LNCAP (cell line): ENCODE measurements around the gene TSSK3.

Source experiments
- TF ChIP-seq, protein P1 (sequence below): fragments of 450-650 bp; IDR thresholded peaks from 2 replicates; pipeline ENCODE4 v1.5.1; 2017; ENCODE audit warnings: mild to moderate bottlenecking

Gene TSSK3

DNA sequence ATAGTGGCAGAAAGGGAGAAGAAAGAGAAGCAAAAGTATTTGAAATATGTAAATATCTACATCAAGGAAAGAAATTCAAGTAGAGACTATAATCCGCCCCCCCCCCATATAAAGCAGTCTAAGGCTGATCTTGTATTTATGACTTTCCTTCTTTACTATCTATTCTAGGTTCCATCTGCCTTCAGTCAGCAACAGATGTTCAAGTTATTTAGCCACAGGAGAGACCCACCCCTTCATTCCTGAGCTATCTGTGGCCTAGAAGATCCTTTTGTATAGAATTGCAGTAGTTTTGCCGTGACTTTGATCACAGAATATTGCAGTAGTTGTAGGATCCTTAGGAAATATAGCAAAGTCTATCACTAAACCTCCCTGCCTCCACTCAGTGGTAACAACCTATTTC lies 42.6 kb downstream of the TSSK3 start:
- TF ChIP-seq, protein P1, sequence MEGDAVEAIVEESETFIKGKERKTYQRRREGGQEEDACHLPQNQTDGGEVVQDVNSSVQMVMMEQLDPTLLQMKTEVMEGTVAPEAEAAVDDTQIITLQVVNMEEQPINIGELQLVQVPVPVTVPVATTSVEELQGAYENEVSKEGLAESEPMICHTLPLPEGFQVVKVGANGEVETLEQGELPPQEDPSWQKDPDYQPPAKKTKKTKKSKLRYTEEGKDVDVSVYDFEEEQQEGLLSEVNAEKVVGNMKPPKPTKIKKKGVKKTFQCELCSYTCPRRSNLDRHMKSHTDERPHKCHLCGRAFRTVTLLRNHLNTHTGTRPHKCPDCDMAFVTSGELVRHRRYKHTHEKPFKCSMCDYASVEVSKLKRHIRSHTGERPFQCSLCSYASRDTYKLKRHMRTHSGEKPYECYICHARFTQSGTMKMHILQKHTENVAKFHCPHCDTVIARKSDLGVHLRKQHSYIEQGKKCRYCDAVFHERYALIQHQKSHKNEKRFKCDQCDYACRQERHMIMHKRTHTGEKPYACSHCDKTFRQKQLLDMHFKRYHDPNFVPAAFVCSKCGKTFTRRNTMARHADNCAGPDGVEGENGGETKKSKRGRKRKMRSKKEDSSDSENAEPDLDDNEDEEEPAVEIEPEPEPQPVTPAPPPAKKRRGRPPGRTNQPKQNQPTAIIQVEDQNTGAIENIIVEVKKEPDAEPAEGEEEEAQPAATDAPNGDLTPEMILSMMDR: no peak

DNA sequence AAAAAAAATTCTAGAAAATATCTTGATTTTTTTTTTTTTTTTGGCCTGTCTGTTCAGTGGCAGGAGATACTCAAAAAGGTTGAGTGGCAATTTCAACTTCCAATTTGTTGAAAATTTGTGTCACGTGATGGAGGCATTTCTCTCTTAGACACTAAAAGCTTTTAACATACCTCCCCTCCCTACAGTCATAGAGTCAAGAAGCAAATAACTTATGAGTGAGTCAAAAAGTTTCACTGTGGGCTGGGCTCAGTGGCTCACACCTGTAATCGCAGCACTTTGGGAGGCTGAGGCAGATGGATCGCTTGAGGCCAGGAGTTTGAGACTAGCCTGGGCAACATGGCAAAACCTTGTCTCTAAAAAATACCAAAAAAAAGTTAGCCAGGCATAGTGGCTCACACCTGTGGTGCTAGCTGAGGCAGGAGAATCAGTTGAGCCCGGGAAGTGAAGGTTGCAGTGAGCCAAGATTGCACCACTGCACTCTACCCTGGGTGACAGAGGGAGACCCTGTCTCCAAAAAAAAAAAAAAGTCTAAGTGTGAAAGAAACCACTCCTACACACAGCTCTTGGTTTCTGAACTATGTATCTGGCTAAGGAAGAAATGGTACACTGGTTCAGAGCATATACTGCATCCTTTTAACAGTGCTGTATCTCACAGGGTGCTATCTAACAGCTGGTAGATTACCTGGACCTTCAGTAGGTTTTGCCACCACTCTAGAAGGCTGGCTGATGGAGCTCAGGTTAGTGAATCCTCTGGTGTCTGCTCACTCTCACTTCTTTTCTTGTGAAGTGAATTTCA lies 43.5 kb downstream of the TSSK3 start:
- TF ChIP-seq, protein P1: no peak

DNA sequence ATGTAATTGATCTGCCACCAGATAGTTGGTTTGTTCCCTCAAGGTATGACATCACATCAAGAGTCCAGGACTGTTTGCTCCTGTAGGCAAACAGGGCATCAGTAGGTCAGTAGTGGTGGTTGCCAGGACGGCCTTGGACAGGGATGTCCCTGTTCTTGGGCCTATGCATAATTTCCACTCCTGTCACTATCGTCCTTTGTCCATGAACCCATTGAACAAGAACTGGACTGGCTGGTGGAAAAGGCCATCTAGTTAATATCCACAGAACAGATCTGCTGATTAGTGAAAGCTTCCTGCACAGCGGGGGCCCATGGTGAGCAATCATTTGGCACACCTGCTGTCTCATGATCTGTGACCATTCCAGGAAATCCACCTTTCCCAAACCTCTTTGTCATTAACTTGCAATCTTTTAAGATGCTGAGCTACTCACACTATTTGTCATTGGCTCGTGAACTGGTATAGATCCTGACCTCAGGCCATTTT lies 44.3 kb downstream of the TSSK3 start:
- TF ChIP-seq, protein P1: no peak

DNA sequence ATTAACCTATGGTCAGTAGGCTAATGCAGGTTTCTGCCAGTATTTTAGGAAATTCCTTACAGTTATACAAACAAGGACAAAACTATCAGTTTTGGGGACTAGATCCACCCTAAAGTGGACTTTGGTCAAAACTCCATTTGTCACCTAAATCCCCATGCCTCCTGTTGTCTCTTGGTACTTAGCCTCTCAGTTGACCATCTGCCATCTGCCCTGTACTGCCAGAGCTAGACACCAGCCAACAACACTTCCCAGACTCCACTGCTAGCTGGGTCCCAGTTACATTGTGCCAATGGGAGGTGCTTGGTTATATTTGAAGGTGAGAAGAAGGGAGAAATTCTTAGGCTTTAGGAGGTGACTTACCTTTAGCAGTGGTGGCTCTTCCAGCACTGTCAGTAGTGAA lies 48.9 kb downstream of the TSSK3 start:
- TF ChIP-seq, protein P1: no peak

DNA sequence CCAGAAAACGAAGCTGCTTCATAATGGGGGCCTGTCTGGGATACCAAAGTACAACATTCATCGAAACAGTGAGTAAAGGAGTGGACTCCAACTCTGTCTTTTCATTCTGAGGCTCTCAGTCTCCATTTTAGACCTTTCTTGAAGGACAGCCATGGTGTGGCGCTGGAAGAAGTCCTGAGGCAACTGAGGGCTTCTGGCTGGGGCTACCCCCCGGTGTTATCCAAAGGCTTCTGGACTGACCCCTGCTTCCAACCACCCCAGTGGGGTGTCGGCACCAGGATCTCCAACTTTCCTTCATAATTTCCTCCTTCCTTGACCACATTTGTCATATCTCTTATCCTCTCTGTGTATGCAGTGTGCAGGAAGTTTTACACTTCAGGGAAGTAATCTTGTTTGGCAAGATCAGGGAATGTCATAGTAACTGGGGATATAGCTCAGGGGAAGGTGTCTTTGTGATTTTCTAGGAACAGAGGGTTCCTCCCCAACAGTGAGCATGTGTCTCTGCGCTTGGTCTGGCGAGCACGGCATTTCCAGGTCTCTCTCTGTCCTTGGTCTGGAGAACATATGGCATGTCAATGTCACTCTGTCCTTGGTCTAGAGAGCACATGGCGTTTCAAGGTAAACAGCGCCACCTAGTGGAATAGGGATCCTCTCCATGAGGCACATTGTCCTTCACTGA lies 51.3 kb downstream of the TSSK3 start:
- TF ChIP-seq, protein P1: peak; percentile 62
